GM12801 (cell line): Measurements from ENCODE around the gene NTF3.

Experiments used
- TF ChIP-seq, protein P1 (sequence below): IDR thresholded peaks from one replicate; pipeline ENCODE4 v1.5.1; 2011; ENCODE audit warnings: control low read depth; ENCODE audit not compliant: insufficient read length; ENCODE audit errors: extremely low read depth

The NTF3 gene

DNA sequence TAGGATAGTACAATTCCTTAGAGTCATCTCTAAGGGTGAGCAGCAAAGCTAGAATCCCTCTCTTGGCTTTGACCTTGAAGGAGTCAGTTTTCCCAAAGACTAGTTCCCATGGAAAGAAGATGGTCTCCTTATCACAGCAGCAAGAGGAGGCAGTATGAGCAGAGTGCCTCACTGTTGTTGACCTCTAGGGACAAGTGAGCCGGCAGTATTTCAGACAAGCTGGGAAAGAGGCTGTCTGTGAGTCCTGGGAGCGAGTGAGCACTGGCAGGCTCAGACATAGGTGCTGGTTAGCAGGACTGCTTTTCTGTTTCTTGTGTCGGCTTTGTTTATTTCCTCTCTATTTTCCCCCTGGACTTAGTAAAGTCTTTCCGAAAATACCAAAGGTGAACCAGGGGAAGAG is 60.7 kb downstream of the NTF3 start:
- TF ChIP-seq, protein P1, sequence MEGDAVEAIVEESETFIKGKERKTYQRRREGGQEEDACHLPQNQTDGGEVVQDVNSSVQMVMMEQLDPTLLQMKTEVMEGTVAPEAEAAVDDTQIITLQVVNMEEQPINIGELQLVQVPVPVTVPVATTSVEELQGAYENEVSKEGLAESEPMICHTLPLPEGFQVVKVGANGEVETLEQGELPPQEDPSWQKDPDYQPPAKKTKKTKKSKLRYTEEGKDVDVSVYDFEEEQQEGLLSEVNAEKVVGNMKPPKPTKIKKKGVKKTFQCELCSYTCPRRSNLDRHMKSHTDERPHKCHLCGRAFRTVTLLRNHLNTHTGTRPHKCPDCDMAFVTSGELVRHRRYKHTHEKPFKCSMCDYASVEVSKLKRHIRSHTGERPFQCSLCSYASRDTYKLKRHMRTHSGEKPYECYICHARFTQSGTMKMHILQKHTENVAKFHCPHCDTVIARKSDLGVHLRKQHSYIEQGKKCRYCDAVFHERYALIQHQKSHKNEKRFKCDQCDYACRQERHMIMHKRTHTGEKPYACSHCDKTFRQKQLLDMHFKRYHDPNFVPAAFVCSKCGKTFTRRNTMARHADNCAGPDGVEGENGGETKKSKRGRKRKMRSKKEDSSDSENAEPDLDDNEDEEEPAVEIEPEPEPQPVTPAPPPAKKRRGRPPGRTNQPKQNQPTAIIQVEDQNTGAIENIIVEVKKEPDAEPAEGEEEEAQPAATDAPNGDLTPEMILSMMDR = no peak

DNA sequence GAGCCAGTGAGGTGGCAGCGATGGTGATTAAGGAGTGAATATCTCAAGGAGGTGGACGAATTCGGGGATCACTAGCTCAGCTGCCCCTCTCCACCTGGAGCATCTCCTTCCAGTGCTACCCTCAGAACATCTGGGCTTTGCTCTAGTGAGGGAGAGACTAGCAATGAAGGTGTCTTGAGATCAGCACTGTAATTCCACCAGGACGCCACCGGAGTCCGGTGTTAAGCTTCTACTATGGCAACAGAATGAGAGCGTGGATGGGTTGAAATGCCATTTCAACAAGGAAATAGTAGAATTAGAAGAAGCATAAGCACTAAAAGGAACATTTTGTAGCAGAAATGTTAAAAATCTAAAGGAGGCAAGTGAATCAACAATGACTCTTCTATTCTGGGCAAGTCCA is 61.1 kb downstream of the NTF3 start:
- TF ChIP-seq, protein P1 = no peak

DNA sequence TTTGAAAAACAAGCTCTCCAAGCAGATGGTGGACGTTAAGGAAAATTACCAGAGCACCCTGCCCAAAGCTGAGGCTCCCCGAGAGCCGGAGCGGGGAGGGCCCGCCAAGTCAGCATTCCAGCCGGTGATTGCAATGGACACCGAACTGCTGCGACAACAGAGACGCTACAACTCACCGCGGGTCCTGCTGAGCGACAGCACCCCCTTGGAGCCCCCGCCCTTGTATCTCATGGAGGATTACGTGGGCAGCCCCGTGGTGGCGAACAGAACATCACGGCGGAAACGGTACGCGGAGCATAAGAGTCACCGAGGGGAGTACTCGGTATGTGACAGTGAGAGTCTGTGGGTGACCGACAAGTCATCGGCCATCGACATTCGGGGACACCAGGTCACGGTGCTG is 62.4 kb downstream of the NTF3 start:
- TF ChIP-seq, protein P1 = no peak

DNA sequence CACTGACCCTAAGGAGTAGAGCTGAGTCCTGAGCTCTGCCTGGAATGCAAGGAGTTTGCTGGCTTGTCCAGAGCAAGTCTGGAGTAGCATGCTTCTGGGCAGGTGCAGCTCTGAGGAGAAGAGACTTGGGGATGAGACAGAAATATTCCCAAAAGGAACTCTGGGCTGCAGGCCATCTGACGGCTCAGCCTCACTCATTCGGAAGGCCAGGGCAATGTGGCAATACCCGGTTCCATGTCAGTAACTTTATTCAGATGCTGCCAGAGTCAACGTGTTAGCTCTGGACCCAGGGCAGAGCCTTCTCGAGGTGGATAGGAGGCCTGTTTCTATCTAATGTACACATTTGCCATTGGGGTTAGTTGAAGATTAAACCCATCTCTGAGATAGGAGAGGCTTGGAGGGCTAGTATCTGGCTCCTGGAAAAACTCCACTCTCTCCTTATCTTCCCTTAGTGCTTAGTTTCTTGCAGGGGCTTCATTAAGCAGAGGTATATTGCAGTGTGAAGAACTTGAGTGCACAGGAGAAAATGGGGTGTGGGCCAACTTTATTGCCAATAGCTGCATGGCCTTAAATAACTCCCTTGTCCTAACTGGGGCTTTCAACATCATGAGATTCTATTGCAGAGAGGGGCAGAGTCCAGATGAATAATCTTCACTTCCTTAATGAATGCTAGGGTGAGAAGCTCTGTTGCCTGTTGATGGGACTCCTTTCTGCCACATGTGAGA is 65.6 kb downstream of the NTF3 start:
- TF ChIP-seq, protein P1 = no peak

DNA sequence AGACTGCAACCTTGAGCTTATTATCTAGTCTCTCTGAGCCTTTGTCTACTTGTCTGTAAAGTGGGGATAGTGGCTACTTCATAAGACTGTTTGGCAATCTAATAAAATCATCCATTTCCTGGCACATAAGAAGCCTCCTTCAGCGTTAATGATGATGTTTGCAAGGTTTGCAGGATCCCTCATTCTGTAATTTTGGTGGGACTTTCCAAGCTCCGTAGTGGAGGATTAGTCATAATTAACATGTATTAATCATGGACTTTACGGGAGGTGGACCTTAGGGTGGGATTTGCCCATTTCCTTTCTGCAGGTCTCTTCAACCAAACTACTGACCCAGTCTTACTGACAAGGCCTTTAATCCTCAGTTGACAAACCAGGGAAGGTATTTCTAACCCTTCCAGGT is 66.2 kb downstream of the NTF3 start:
- TF ChIP-seq, protein P1 = no peak

DNA sequence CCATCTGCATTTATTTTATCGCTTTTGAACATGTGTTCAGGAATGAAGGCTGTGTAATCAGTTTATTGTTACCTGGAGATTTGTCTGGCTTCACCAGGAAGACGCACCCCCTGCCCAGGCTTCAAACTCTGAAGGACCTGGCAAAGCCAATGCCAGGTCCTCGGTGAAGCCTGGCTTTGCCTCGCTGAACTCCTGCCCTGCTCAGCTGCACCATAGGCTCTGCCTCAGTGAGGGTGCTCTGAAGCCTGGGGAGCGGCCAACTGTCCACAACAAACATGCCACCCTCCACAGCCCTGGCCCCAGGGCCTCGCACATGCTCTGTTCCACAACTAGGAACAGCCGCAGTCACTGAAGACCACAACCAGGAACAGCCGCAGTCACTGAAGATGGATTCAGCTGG is 66.9 kb downstream of the NTF3 start:
- TF ChIP-seq, protein P1 = no peak

DNA sequence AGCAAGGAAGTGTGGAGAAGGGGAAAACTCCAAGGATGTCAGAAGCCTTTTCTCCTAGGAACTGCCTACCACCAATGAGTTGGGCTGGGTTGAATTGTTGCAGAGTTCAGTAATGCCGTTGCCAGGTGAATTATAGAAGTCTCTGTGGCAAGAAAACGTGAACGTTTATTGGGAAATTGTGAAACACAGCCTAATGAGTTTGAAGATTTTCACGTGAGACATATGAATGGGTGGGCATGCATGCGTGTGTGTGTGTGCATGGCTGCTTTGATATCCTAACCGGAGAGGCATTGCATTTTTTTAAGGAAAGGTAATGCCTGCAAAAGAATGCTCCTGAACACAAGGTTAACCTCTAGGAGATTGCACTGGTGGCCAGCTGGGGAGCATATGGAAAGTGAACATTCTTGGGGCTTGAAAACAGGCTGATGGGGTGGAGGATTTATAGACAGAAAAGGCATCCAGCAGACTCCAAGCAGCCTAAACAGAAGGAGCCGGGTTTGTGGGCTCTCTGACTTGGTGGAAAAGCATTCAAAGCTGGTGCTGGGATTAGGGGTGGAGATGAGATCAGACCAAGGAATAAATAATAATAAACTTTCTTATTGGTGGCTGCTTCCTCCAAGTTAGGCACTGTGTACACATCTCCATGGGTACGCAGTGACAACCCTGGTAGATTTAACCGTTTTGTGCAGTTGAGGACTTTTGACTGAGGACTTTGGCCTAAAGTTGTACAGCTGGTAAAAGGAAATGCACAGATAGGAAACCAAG is 67.8 kb downstream of the NTF3 start:
- TF ChIP-seq, protein P1 = no peak
